HCT116 (cell line): ENCODE data around the gene FCN1. TPM values are rescaled to one million over a fixed set of nuclear protein-coding genes. Genes with fewer than 3 reads are reported as not detected.

Source experiments
- ATAC-seq: fragments of 200-7000 bp; cut with Tn5 transposase; 2 replicates; pipeline ENCODE4 v1.9.1; 2020; ENCODE audit warnings: mild to moderate bottlenecking, moderate library complexity
- BruUV-seq: library from RNA; stranded (reverse); fragments of 400-500 nt; replicated peaks from 2 replicates; lab custom pipeline; 2021; lab: Mats Ljungman, UMichigan
- CTCF ChIA-PET: fragments of 300-600 bp; sonication (Branson Sonifier 250); formaldehyde crosslinking; loops from one replicate; lab custom pipeline; 2021; ENCODE audit warnings: antibody characterized with exemption; lab: Charles Lee
- POLR2A ChIA-PET: fragments of 300-600, 350-600 bp; sonication (Branson Sonifier 250); formaldehyde crosslinking; loops from one replicate; lab custom pipeline; 2021; ENCODE audit warnings: antibody characterized with exemption; lab: Charles Lee
- RAD21 ChIA-PET, 2 experiments: fragments of 300-600 bp; sonication (Branson Sonifier 250); formaldehyde crosslinking; loops; one replicate each; lab custom pipeline; 2023; ENCODE audit warnings: low total read pairs in 2 of 2; ENCODE audit not compliant: uncharacterized antibody in 2 of 2, unreplicated experiment in 2 of 2, low non-redundant PET in 1 of 2; lab: Charles Lee
- DNase-seq: peaks from one replicate; pipeline ENCODE4 v3.0.0-alpha.2; 2010; ENCODE audit warnings: low read depth, low spot score
- H2AFZ ChIP-seq: fragments of 200-600 bp; shearing (Covaris generic), sonication (generic); 2 replicates; pipeline ENCODE4 v1.6.1; 2017; ENCODE audit warnings: low read depth, mixed run types, mixed read lengths, antibody characterized with exemption, low read length; ENCODE audit not compliant: poor library complexity, severe bottlenecking
- H3K27ac ChIP-seq: 2 replicates; pipeline ENCODE4 v1.5.1; 2012; ENCODE audit warnings: low read depth, low read length
- H3K27me3 ChIP-seq: fragments of 200-600 bp; sonication (generic); 2 replicates; pipeline ENCODE4 v1.6.1; 2016; ENCODE audit warnings: mixed run types, low read length, mixed read lengths; ENCODE audit not compliant: insufficient read depth
- H3K36me3 ChIP-seq, 2 experiments: fragments of 200-500 bp in 1 of 2; fragments of 200-600 bp in 1 of 2; sonication (Bioruptor generic) in 1 of 2; sonication (generic) in 1 of 2; 2 replicates each; pipeline versions ENCODE4 v1.5.1 to v1.6.1; 2014 to 2016; ENCODE audit warnings: low read length in 2 of 2, inconsistent platforms in 1 of 2, mixed read lengths in 1 of 2, mixed run types in 1 of 2; ENCODE audit not compliant: insufficient read depth in 2 of 2, control insufficient read depth in 1 of 2
- H3K4me1 ChIP-seq, 2 experiments: fragments of 200-600 bp in 1 of 2; sonication (generic) in 1 of 2; 2 replicates each; pipeline versions ENCODE4 v1.5.1 to v1.6.1; 2012 to 2017; ENCODE audit warnings: low read length in 2 of 2, inconsistent platforms in 1 of 2, mild to moderate bottlenecking in 1 of 2, mixed read lengths in 1 of 2, mixed run types in 1 of 2, moderate library complexity in 1 of 2; ENCODE audit not compliant: insufficient read depth in 2 of 2, control insufficient read depth in 1 of 2
- H3K4me2 ChIP-seq: fragments of 200-600 bp; sonication (generic); 2 replicates; pipeline ENCODE4 v1.6.1; 2017; ENCODE audit warnings: mixed run types, low read length, mixed read lengths
- H3K4me3 ChIP-seq, 2 experiments: fragments of 200-600 bp in 1 of 2; sonication (generic) in 1 of 2; replicated peaks in 1 of 2; 2 replicates each; pipeline ENCODE4 v1.5.1; 2011 to 2016; ENCODE audit warnings: low read length in 2 of 2, control low read depth in 1 of 2, low read depth in 1 of 2, mild to moderate bottlenecking in 1 of 2, mixed read lengths in 1 of 2, mixed run types in 1 of 2
- H3K79me2 ChIP-seq: fragments of 200-600 bp; sonication (generic); 2 replicates; pipeline ENCODE4 v1.6.1; 2017; ENCODE audit warnings: mild to moderate bottlenecking, mixed run types, low read length, moderate library complexity, mixed read lengths; ENCODE audit not compliant: insufficient read depth
- H3K9ac ChIP-seq: fragments of 200-600 bp; sonication (generic); 2 replicates; pipeline ENCODE4 v1.6.1; 2016; ENCODE audit warnings: low read length, mixed read lengths
- H3K9me2 ChIP-seq: fragments of 200-600 bp; sonication (generic), shearing (Covaris generic); 2 replicates; pipeline ENCODE4 v1.6.1; 2017; ENCODE audit warnings: mixed run types, mild to moderate bottlenecking, moderate library complexity; ENCODE audit not compliant: insufficient read depth
- H3K9me3 ChIP-seq, 2 experiments: fragments of 200-500 bp in 1 of 2; fragments of 200-600 bp in 1 of 2; sonication (Bioruptor generic) in 1 of 2; sonication (generic) in 1 of 2; 2 replicates each; pipeline ENCODE4 v1.6.1; 2014 to 2017; ENCODE audit warnings: low read length in 2 of 2, mixed read lengths in 2 of 2, inconsistent platforms in 1 of 2, low read depth in 1 of 2, mild to moderate bottlenecking in 1 of 2, mixed run types in 1 of 2, moderate library complexity in 1 of 2; ENCODE audit not compliant: control insufficient read depth in 1 of 2, insufficient read depth in 1 of 2
- H4K20me1 ChIP-seq: fragments of 200-600 bp; sonication (generic), shearing (Covaris generic); 2 replicates; pipeline ENCODE4 v1.6.1; 2017; ENCODE audit warnings: mixed run types, mild to moderate bottlenecking, moderate library complexity; ENCODE audit not compliant: insufficient read depth
- CBX3 ChIP-seq: IDR thresholded peaks from 2 replicates; pipeline ENCODE4 v1.6.1; 2012; ENCODE audit warnings: low read depth
- CEBPB ChIP-seq: IDR thresholded peaks from 2 replicates; pipeline ENCODE4 v1.6.1; 2012; ENCODE audit warnings: low read depth
- EZH2 ChIP-seq: fragments of 200-600 bp; sonication (generic); IDR thresholded peaks from 2 replicates; pipeline ENCODE4 v1.6.1; 2017; ENCODE audit warnings: antibody characterized with exemption, mixed run types
- EZH2phosphoT487 ChIP-seq: fragments of 200-600 bp; IDR thresholded peaks from 2 replicates; pipeline ENCODE4 v1.6.1; 2018; ENCODE audit warnings: antibody characterized with exemption, borderline replicate concordance
- FOSL1 ChIP-seq: IDR thresholded peaks from 2 replicates; pipeline ENCODE4 v1.6.1; 2012; ENCODE audit warnings: low read depth
- JUND ChIP-seq: IDR thresholded peaks from 2 replicates; pipeline ENCODE4 v1.6.1; 2012
- POLR2A ChIP-seq: IDR thresholded peaks from 2 replicates; pipeline ENCODE4 v1.7.0; 2011; ENCODE audit warnings: borderline replicate concordance; ENCODE audit not compliant: insufficient read depth, insufficient read length; ENCODE audit errors: extremely low read depth
- POLR2AphosphoS5 ChIP-seq: IDR thresholded peaks from 2 replicates; pipeline ENCODE4 v1.6.1; 2011; ENCODE audit warnings: mild to moderate bottlenecking, low read depth, low read length, moderate library complexity
- SP1 ChIP-seq: IDR thresholded peaks from 2 replicates; pipeline ENCODE4 v1.6.1; 2012; ENCODE audit warnings: low read depth
- TCF7L2 ChIP-seq: IDR thresholded peaks from 2 replicates; pipeline ENCODE4 v1.7.0; 2011; ENCODE audit warnings: borderline replicate concordance, inconsistent platforms; ENCODE audit not compliant: insufficient read depth, insufficient read length; ENCODE audit errors: extremely low read depth
- intact Hi-C: fragments of 100-400 bp; cut with micrococcal nuclease; formaldehyde crosslinking; loops from 2 replicates; pipeline ENCODE4 v1.10.0; 2022
- total RNA-seq: library from RNA; stranded (reverse); gene quantifications from one replicate; pipeline ENCODE4 v1.2.1, GENCODE V29; 2021; ENCODE audit not compliant: unreplicated experiment
- TF ChIP-seq, protein P1 (sequence below): IDR thresholded peaks from 2 replicates; pipeline ENCODE4 v1.6.1; 2012; ENCODE audit warnings: low read depth
- TF ChIP-seq, protein P2 (sequence below), 3 experiments: fragments of 200-600 bp in 1 of 3; sonication (generic) in 1 of 3; IDR thresholded peaks in 2 of 3; conservative IDR thresholded peaks in 1 of 3; 2 replicates each; pipeline ENCODE4 v1.5.1; 2012 to 2017; ENCODE audit warnings: low read depth in 2 of 3, low read length in 2 of 3, antibody characterized with exemption in 1 of 3, borderline replicate concordance in 1 of 3, control low read depth in 1 of 3, mild to moderate bottlenecking in 1 of 3, mixed read lengths in 1 of 3, mixed run types in 1 of 3, moderate library complexity in 1 of 3; ENCODE audit not compliant: insufficient read depth in 1 of 3
- TF ChIP-seq, protein P3 (sequence below): IDR thresholded peaks from 2 replicates; pipeline ENCODE4 v1.6.1; 2012

Gene FCN1
- total RNA-seq, 1 experiment from 2014 or later = not detected

DNA sequence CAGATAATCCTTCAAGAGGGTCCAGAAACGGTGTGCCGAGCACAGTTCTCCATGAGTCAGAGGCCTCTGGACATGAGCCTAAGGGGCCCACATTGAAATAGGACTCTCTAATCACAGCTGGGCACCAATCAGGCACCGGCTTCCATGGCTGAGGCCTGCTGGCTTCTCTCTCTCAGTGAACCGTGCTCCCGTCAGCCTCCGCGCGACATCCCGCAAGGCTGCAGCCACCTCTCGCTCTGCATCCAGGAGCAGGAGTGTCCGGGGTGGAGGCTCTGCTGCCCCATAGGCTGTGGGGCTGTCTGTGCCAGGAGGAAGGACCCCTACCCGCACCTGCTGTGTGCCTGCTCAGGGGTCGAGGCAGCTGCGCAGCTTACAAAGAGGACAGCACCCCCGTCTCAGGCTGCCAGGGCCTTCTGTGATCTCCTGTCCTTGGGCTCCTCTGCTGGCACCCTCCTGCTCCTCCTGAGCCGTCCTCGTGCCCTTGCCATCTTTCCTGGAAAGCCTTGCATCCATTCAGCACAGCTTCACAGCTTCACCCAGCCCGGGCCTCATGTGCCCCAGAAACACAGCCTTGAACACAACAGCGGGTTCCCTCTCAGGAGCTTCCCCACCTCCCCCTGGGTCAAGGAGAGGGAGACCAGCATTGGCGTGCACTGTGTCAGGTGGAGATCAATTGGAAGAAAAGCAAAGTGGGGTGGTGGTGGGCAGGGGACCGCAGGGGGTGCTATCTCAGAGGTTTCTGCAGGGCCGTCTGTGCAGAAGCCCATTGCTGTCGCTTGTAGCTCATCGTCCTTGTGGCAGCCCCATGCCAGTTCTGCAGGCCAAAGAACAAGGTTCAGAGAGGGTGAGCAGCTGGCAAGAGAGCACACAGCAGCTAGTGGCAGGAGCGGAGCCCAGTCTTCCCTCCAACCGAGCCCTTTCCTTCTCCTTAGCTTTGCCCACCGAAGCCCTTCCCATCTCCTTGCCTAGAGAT lies 22.8 kb upstream of the FCN1 start:
- H3K36me3 ChIP-seq = no peaks in the 10 kb centered on the region
- RAD21 ChIA-PET = no interaction called here
- ATAC-seq (no peak), DNase-seq (no peak)
- no peak overlapping the region for H3K4me2 ChIP-seq
- no peak overlapping the region for H3K4me3 ChIP-seq
- no peak for TF ChIP-seq SP1
- TF ChIP-seq EZH2phosphoT487 = no peak
- TF ChIP-seq, protein P1, sequence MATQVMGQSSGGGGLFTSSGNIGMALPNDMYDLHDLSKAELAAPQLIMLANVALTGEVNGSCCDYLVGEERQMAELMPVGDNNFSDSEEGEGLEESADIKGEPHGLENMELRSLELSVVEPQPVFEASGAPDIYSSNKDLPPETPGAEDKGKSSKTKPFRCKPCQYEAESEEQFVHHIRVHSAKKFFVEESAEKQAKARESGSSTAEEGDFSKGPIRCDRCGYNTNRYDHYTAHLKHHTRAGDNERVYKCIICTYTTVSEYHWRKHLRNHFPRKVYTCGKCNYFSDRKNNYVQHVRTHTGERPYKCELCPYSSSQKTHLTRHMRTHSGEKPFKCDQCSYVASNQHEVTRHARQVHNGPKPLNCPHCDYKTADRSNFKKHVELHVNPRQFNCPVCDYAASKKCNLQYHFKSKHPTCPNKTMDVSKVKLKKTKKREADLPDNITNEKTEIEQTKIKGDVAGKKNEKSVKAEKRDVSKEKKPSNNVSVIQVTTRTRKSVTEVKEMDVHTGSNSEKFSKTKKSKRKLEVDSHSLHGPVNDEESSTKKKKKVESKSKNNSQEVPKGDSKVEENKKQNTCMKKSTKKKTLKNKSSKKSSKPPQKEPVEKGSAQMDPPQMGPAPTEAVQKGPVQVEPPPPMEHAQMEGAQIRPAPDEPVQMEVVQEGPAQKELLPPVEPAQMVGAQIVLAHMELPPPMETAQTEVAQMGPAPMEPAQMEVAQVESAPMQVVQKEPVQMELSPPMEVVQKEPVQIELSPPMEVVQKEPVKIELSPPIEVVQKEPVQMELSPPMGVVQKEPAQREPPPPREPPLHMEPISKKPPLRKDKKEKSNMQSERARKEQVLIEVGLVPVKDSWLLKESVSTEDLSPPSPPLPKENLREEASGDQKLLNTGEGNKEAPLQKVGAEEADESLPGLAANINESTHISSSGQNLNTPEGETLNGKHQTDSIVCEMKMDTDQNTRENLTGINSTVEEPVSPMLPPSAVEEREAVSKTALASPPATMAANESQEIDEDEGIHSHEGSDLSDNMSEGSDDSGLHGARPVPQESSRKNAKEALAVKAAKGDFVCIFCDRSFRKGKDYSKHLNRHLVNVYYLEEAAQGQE = no peak
- TF ChIP-seq POLR2AphosphoS5 = no peak
- TF ChIP-seq FOSL1 = no peak
- TF ChIP-seq EZH2 = no peak
- TF ChIP-seq, protein P2, sequence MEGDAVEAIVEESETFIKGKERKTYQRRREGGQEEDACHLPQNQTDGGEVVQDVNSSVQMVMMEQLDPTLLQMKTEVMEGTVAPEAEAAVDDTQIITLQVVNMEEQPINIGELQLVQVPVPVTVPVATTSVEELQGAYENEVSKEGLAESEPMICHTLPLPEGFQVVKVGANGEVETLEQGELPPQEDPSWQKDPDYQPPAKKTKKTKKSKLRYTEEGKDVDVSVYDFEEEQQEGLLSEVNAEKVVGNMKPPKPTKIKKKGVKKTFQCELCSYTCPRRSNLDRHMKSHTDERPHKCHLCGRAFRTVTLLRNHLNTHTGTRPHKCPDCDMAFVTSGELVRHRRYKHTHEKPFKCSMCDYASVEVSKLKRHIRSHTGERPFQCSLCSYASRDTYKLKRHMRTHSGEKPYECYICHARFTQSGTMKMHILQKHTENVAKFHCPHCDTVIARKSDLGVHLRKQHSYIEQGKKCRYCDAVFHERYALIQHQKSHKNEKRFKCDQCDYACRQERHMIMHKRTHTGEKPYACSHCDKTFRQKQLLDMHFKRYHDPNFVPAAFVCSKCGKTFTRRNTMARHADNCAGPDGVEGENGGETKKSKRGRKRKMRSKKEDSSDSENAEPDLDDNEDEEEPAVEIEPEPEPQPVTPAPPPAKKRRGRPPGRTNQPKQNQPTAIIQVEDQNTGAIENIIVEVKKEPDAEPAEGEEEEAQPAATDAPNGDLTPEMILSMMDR (IDR thresholded peaks at IDR 0.05 in 2 of 3, conservative IDR thresholded peaks at IDR 0.05 in 1 of 3; ENCODE audit: borderline replicate concordance in 1 of 3, insufficient read depth in 1 of 3, low read depth in 2 of 3, low read length in 2 of 3) = no peak
- no peak for TF ChIP-seq POLR2A
- no peak for TF ChIP-seq CEBPB
- TF ChIP-seq TCF7L2 = no peak
- TF ChIP-seq CBX3 = no peak
- TF ChIP-seq JUND = no peak
- TF ChIP-seq, protein P3, sequence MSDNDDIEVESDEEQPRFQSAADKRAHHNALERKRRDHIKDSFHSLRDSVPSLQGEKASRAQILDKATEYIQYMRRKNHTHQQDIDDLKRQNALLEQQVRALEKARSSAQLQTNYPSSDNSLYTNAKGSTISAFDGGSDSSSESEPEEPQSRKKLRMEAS = no peak
- no peaks in the 10 kb centered on the region for H4K20me1 ChIP-seq
- no peaks in the 10 kb centered on the region for H3K9me2 ChIP-seq
- H3K4me1 ChIP-seq = no peaks in the 10 kb centered on the region
- no peaks in the 10 kb centered on the region for H3K9me3 ChIP-seq
- CTCF ChIA-PET = no interaction called here
- BruUV-seq = no TSS peak
- H3K9ac ChIP-seq = no peak overlapping the region
- POLR2A ChIA-PET = no interaction called here
- no peaks in the 10 kb centered on the region for H3K79me2 ChIP-seq
- no peak overlapping the region for H2AFZ ChIP-seq
- peaks cover 7% of the 10 kb centered on the region; the same call in 1 of the 2 replicates for H3K27me3 ChIP-seq
- H3K27ac ChIP-seq = no peak overlapping the region
- intact Hi-C loops = no loop called here
